GM20000 (cell line): ENCODE results near the gene SPATA2.

Experiments
- DNase-seq: peaks from one replicate; pipeline ENCODE4 v3.0.0; 2012; ENCODE audit warnings: low spot score
- TF ChIP-seq, protein P1 (sequence below): IDR thresholded peaks from 2 replicates; pipeline ENCODE4 v1.5.1; 2012; ENCODE audit warnings: mild to moderate bottlenecking, control low read depth; ENCODE audit errors: extremely low read depth, missing control alignments

Gene SPATA2

DNA sequence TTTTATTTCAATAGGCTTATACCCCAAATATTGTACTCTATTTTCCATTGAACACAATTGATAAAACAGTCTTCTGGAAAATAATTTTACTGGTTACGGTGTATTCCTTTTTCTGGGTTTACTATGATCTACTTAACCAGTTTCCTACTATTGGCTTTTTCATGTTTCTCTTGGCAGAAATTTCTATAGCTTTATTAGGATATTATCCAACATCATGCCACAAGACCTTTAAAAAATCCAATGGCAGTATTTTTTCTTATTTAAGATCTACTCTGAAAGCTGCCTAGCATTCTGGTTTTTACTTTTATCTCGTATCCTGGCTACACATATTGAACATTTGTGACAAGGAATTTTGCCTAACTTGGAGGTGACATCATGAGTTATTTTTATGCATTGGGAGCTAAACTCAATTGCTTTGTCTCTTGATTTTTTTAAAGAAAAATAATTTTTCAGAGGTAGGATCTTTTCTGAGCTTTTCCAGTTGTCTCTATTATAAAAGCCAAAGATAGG, 57.2 kb downstream of the SPATA2 start:
- TF ChIP-seq, protein P1, sequence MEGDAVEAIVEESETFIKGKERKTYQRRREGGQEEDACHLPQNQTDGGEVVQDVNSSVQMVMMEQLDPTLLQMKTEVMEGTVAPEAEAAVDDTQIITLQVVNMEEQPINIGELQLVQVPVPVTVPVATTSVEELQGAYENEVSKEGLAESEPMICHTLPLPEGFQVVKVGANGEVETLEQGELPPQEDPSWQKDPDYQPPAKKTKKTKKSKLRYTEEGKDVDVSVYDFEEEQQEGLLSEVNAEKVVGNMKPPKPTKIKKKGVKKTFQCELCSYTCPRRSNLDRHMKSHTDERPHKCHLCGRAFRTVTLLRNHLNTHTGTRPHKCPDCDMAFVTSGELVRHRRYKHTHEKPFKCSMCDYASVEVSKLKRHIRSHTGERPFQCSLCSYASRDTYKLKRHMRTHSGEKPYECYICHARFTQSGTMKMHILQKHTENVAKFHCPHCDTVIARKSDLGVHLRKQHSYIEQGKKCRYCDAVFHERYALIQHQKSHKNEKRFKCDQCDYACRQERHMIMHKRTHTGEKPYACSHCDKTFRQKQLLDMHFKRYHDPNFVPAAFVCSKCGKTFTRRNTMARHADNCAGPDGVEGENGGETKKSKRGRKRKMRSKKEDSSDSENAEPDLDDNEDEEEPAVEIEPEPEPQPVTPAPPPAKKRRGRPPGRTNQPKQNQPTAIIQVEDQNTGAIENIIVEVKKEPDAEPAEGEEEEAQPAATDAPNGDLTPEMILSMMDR = no peak
- no peak for DNase-seq

DNA sequence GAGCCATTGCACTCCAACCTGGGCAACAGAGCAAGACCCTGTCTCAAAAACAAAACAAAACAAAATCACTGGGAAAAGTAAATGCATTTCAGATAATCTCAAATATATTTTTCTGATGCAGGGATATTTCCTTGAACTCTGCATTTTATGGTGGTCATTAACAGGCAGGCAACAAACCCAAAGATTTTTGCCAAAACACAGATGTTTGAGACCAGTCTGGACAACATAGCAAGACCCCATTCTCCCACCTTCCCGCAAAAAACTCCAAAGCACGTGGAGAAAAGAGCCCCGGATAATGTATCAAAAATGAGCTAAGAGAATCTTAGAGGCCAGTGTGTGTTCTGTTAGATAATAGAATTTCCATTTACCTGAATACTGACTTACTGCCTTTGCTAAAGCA, 58.4 kb downstream of the SPATA2 start:
- TF ChIP-seq, protein P1 = no peak
- no peak for DNase-seq

DNA sequence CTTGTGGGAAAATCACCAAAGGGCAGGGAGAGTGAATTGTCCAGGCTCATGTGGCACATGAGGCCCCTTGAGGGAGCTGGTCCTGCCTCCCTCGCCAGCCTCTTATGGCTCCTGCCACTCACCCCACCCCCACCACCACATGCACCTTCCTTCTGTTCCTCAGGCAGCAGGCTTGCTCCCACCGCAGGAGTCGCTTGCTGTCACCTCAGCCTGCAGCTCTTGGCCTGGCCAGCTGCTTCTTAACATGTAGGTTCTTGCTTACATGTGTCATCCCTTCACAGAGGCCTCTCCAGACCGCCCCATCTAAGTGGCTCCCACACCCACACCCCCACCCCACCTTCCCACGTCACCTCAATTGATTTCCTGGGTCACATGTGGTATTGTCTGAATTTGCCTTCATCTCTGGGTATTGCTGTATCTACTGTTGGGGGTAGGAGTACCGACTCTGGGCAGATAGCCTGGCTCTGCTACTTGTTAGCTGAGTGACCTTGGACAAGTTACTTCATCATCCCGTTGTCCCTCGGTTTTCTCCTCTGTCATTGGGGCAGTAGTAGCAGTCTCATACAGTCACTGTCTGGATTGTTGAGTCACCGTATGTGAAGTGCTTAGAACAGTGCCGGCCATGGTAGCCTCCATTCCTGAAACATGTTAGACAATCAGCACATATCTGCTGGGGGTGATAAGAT, 61.0 kb downstream of the SPATA2 start:
- TF ChIP-seq, protein P1 = no peak
- DNase-seq = no peak

DNA sequence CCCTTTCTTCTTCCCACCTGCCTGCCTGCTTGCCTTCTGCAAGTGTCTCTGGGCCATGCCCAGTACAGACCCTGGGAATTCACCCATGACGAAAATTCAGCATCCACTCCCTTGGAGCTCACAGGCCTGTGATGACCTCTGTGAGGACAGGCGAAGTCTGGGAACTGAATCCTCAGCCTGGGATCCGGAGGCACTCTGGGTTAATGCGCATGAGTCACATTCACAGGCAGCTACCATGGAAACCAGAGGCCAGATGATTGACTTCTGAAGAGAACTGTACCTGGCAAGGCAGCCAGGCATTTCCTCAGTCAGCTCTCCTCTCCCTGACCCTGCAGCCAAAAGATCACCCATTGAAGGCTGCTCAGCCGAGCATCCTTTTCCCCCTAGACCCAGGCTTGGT, 61.7 kb downstream of the SPATA2 start:
- DNase-seq = no peak
- TF ChIP-seq, protein P1 = no peak
